Activated T-helper 17 cell treated with anti-CD3 and anti-CD28 coated beads, Interleukin-2, amount 50 U/mL, for 72 hours (primary cell): ENCODE measurements around the gene LRRN1. TPM values are rescaled to one million over a fixed set of nuclear protein-coding genes. Genes with fewer than 3 reads are reported as not detected.

Source experiments
- ATAC-seq: fragments of 150-1000 bp; cut with Tn5 transposase; replicated peaks from 2 replicates; pipeline ENCODE4 v1.10.0; 2021; ENCODE audit warnings: mild to moderate bottlenecking, moderate library complexity
- H3K27ac Mint-ChIP-seq: one replicate; pipeline ENCODE4 v1.8.0; 2022; ENCODE audit warnings: mixed read lengths
- H3K27me3 Mint-ChIP-seq: one replicate; pipeline ENCODE4 v1.8.0; 2022; ENCODE audit warnings: mixed read lengths
- H3K36me3 Mint-ChIP-seq: one replicate; pipeline ENCODE4 v1.8.0; 2022; ENCODE audit warnings: low read depth, mild to moderate bottlenecking, mixed read lengths
- H3K4me1 Mint-ChIP-seq: one replicate; pipeline ENCODE4 v1.8.0; 2022; ENCODE audit warnings: mixed read lengths
- H3K4me3 Mint-ChIP-seq: one replicate; pipeline ENCODE4 v1.8.0; 2022; ENCODE audit warnings: mild to moderate bottlenecking, mixed read lengths
- H3K9me3 Mint-ChIP-seq: one replicate; pipeline ENCODE4 v1.8.0; 2022; ENCODE audit warnings: mixed read lengths
- total RNA-seq, 2 donors: library from RNA; stranded (reverse); gene quantifications; one replicate each; pipeline ENCODE4 v1.2.3, GENCODE V29; 2022

Gene LRRN1
- not detected for total RNA-seq

DNA sequence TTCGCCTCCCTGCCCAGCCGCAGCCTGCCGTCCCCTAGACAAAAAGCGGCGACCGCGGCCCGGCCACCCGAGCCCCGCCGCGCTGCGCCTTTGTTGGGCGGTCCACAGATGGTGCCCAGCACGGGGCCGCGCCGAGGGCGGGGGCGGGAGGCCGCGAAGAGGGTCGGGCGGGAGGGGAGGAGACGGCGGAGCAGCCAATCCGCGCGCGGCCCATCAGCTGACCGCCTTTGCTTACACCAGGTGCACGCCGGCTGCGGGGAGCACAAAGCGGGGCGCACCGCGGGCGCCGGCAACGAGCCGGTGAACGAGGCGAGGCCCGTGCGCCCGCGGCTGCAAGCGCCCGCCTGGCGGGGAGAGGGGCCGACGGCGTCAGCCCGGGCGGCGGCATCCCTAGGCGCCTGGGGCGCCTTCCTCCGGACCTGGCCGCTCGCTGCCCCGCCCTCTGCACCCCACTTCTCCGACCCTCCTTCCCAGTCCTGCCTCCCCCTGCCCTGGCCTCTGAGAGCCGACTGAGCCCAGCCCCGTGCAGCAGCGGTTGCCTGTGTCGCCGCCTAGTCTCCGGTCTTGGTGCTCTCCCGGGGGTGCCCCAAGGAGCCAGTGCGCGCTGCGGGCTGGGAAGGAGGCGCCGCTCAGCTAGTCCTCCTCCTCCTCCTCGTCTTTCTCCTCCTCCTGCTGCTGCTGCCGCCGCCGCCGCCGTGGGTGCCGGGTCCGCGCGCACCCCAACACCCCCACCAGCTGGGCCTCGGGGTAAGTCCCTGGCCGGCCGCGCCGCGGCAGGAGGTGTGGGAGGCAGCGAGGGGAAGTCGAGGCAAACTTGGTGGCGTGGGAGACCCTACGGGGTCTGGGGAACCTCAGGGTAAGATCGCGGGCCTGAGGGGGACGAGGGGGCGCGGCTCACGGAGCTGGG lies at the start of gene LRRN1:
LRRN1 (plus strand) TSS at position 259 of the 907 bp plus-strand sequence. CDS start 45,211 bp downstream, outside the sequence.
- Mint-ChIP-seq H3K4me1 (no peaks in the 10 kb centered on the region), H3K27me3 (peaks cover 50% of the 10 kb centered on the region), H3K9me3 (peaks cover 4% of the 10 kb centered on the region), H3K27ac (no peak within 1 kb of the TSS), H3K4me3 (peak within 1 kb of the TSS; percentile 60), H3K36me3 (no peaks in the 10 kb centered on the region)
- peak; percentile 26 for ATAC-seq

GRCh38 chr3:3753416-3753815 lies 45.8 kb upstream of the LRRN1 start:
- Mint-ChIP-seq H3K9me3 (peaks cover 3% of the 10 kb centered on the region), H3K4me1 (no peaks in the 10 kb centered on the region), H3K36me3 (no peaks in the 10 kb centered on the region), H3K27ac (no peak overlapping the region), H3K4me3 (no peak overlapping the region), H3K27me3 (no peaks in the 10 kb centered on the region)
- ATAC-seq, result no peak

DNA sequence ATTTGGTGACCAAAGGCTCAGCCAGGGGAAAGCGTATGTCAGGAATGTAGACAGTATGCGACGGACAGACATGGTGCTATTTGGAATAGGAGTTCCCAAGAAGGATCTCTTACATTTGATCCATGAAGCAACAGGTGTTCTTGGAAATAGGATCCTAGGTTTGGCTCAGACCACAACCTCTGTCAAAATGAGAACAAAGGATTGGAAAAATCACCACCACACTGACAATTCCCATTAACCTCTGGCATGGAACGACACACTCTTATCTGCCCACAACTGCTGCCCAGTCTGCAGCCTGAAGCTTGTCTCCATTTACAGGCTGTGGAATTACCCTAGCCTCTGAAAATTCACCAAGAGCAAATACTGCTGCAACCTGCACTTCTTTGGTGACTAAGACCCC lies 33.6 kb upstream of the LRRN1 start:
- no peak overlapping the region for H3K27ac Mint-ChIP-seq
- H3K9me3 Mint-ChIP-seq, result no peaks in the 10 kb centered on the region
- no peaks in the 10 kb centered on the region for H3K36me3 Mint-ChIP-seq
- H3K4me3 Mint-ChIP-seq, result no peak overlapping the region
- no peaks in the 10 kb centered on the region for H3K4me1 Mint-ChIP-seq
- no peak for ATAC-seq
- no peaks in the 10 kb centered on the region for H3K27me3 Mint-ChIP-seq

GRCh38 chr3:3766140-3766539 lies 33.1 kb upstream of the LRRN1 start:
- H3K9me3 Mint-ChIP-seq, result no peaks in the 10 kb centered on the region
- no peak for ATAC-seq
- H3K4me3 Mint-ChIP-seq, result no peak overlapping the region
- H3K27ac Mint-ChIP-seq, result no peak overlapping the region
- no peaks in the 10 kb centered on the region for H3K27me3 Mint-ChIP-seq
- H3K36me3 Mint-ChIP-seq, result no peaks in the 10 kb centered on the region
- no peaks in the 10 kb centered on the region for H3K4me1 Mint-ChIP-seq

DNA sequence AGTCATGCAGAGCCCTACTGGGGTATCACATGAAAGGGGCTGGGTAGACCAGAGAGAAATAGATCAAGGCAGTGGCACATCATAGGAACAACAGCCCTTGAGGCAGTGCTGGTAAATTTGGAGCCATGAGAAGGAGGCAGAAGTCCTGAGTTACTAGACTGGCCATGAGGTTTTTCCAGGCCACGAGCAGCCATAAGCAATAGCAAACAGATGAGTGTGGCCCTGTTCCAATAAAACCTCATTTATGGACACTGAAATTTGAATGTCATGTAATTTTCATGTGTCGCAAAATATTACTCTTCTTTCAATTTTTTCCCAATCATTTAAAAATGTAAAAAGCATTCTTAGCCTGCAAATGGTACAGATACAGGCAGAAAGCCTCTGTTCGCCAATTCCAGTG lies 28.1 kb upstream of the LRRN1 start:
- H3K9me3 Mint-ChIP-seq, result peaks cover 7% of the 10 kb centered on the region
- no peaks in the 10 kb centered on the region for H3K4me1 Mint-ChIP-seq
- no peaks in the 10 kb centered on the region for H3K27me3 Mint-ChIP-seq
- no peaks in the 10 kb centered on the region for H3K36me3 Mint-ChIP-seq
- no peak overlapping the region for H3K27ac Mint-ChIP-seq
- no peak overlapping the region for H3K4me3 Mint-ChIP-seq
- no peak for ATAC-seq

DNA sequence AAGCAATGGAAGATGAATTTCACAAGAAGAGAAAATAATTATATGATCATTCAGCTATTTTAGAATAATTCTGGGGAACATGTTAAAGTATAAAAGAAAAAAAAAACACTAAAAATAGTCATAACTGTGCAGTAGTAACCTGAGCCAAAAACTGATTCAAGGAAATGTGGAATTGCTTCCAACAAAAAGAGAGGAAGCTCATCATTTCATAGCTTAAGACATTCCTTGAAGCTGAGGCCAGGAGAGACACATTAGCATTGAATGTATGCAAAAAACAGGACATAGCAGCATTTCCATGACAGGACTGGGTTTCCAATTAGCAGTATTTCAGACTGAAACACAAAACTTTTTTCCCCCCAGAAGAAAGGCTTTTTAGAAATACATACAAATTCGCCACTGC lies 27.7 kb upstream of the LRRN1 start:
- H3K4me3 Mint-ChIP-seq, result no peak overlapping the region
- peaks cover 9% of the 10 kb centered on the region for H3K9me3 Mint-ChIP-seq
- H3K4me1 Mint-ChIP-seq, result no peaks in the 10 kb centered on the region
- no peak overlapping the region for H3K27ac Mint-ChIP-seq
- H3K27me3 Mint-ChIP-seq, result no peaks in the 10 kb centered on the region
- ATAC-seq, result no peak
- no peaks in the 10 kb centered on the region for H3K36me3 Mint-ChIP-seq

DNA sequence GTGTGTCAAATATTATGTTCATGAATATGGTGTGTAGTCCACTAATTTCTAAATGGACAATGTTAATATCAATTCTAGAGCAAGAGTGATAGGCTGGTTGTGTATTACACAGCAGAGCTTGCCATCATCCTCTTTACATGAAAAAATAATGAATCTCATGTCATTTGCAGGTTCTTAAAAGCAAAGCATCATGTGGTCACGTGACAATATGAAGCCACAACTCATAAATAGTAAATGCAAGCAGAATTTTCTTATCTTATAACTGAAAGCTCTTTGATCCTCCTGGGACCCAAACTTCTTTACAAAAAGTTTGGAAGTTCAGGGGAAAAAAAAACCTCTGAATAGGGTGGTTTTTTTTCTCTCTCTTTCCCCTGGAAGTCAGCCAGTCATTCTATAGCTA lies 26.9 kb upstream of the LRRN1 start:
- no peak for ATAC-seq
- H3K27me3 Mint-ChIP-seq, result no peaks in the 10 kb centered on the region
- peaks cover 12% of the 10 kb centered on the region for H3K9me3 Mint-ChIP-seq
- H3K4me3 Mint-ChIP-seq, result no peak overlapping the region
- no peaks in the 10 kb centered on the region for H3K4me1 Mint-ChIP-seq
- no peaks in the 10 kb centered on the region for H3K36me3 Mint-ChIP-seq
- H3K27ac Mint-ChIP-seq, result no peak overlapping the region

- Mint-ChIP-seq H3K27ac (no peak overlapping the region), H3K4me1 (no peaks in the 10 kb centered on the region), H3K9me3 (peaks cover 12% of the 10 kb centered on the region), H3K36me3 (no peaks in the 10 kb centered on the region), H3K4me3 (no peak overlapping the region), H3K27me3 (no peaks in the 10 kb centered on the region)
- no peak for ATAC-seq
Measured at GRCh38 chr3:3772920-3773319, 26.3 kb upstream of the LRRN1 start.

DNA sequence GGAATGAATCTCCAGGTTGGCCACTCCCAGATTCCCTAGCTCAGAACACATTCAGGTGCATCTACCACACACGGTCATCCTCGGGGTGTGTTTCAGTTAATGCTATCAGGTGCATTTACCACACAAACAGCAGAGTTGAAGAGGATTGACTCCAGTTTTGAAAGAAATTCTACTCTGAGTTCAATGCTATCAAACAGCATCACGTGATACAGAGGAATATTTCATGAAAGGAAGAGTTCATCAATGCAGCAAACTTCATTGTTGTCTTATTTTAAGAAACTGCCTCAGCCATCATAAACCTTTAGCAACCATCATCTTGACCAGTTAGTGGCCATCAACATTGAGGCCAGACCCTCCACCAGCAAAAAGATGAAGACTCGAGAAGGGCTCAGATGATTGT lies 22.6 kb upstream of the LRRN1 start:
- Mint-ChIP-seq H3K4me3 (no peak overlapping the region), H3K27ac (no peak overlapping the region), H3K36me3 (no peaks in the 10 kb centered on the region), H3K9me3 (peaks cover 12% of the 10 kb centered on the region), H3K4me1 (no peaks in the 10 kb centered on the region), H3K27me3 (no peaks in the 10 kb centered on the region)
- no peak for ATAC-seq

GRCh38 chr3:3778216-3778615 lies 21.0 kb upstream of the LRRN1 start:
- Mint-ChIP-seq H3K4me1 (no peaks in the 10 kb centered on the region), H3K27me3 (no peaks in the 10 kb centered on the region), H3K27ac (no peak overlapping the region), H3K4me3 (no peak overlapping the region), H3K9me3 (peaks cover 8% of the 10 kb centered on the region), H3K36me3 (no peaks in the 10 kb centered on the region)
- no peak for ATAC-seq

- H3K9me3 Mint-ChIP-seq, result peaks cover 8% of the 10 kb centered on the region
- no peaks in the 10 kb centered on the region for H3K36me3 Mint-ChIP-seq
- no peak overlapping the region for H3K4me3 Mint-ChIP-seq
- no peaks in the 10 kb centered on the region for H3K27me3 Mint-ChIP-seq
- H3K27ac Mint-ChIP-seq, result no peak overlapping the region
- no peaks in the 10 kb centered on the region for H3K4me1 Mint-ChIP-seq
- ATAC-seq, result no peak
Measured at GRCh38 chr3:3778641-3779270, 20.5 kb upstream of the LRRN1 start.

DNA sequence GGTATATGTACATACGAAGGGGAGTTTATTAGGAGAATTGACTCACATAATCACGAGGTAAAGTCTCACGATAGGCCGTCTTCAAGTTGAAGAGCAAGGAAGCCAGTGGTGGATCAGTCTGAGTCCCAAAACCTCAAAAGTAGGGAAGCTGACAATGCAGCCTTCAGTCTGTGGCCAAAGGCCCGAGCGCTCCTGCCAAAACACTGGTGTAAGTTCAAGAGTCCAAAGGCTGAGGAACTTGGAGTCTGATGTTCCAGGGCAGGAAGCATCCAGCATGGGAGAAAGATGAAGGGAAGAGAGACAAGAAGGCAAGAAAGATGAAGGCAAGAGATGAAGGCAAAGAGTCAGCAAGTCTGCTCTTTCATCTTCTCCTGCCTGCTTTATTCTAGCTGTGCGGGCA lies 16.8 kb upstream of the LRRN1 start:
- H3K36me3 Mint-ChIP-seq, result no peaks in the 10 kb centered on the region
- no peak overlapping the region for H3K4me3 Mint-ChIP-seq
- no peak overlapping the region for H3K27ac Mint-ChIP-seq
- ATAC-seq, result no peak
- H3K9me3 Mint-ChIP-seq, result peaks cover 5% of the 10 kb centered on the region
- H3K27me3 Mint-ChIP-seq, result no peaks in the 10 kb centered on the region
- no peaks in the 10 kb centered on the region for H3K4me1 Mint-ChIP-seq

GRCh38 chr3:3783210-3783609 lies 16.0 kb upstream of the LRRN1 start:
- Mint-ChIP-seq H3K4me1 (no peaks in the 10 kb centered on the region), H3K27me3 (no peaks in the 10 kb centered on the region), H3K27ac (no peak overlapping the region), H3K9me3 (peaks cover 5% of the 10 kb centered on the region), H3K4me3 (no peak overlapping the region), H3K36me3 (no peaks in the 10 kb centered on the region)
- no peak for ATAC-seq

DNA sequence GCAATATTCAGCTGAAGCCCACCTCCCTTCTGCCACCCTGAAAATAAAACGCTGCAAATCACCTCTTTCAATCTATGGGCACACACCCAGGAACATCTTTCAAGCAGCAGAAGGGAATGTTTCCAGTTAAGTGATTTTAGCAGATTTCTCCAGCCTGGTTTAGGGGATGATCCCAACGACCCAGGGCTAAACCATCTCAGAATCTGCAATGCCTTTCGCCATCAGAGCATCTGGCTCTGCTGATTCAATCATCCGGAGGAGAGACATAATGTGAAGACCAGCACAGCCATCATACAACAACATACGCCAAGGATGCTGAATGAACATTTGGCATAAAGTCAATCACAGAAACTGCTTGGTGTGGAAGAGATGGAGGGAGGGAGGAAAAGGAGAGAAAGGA lies 15.5 kb upstream of the LRRN1 start:
- ATAC-seq, result no peak
- Mint-ChIP-seq H3K27ac (no peak overlapping the region), H3K4me1 (no peaks in the 10 kb centered on the region), H3K4me3 (no peak overlapping the region), H3K9me3 (peaks cover 5% of the 10 kb centered on the region), H3K36me3 (no peaks in the 10 kb centered on the region), H3K27me3 (no peaks in the 10 kb centered on the region)

DNA sequence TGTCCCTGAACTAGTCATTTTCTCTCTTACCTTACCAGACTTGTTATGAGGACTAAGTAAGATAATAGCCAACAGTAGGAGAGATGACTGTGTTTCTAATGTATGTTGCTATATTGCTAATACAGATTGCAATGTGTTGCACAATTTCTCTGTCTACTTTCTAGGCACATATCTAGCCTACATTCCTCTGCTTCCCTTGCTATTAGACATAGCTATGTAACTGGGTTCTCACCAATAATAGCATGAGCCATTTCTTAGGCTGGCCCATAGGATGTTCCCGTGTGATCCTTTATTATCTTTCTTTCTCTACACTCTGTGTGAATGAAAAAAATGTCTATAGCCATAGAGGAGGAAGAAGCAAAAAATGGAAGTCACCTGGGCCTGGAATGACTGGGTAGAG lies 6.8 kb upstream of the LRRN1 start:
- Mint-ChIP-seq H3K4me1 (no peaks in the 10 kb centered on the region), H3K27me3 (peaks cover 9% of the 10 kb centered on the region), H3K36me3 (no peaks in the 10 kb centered on the region), H3K9me3 (peaks cover 10% of the 10 kb centered on the region), H3K27ac (no peak overlapping the region), H3K4me3 (no peak overlapping the region)
- ATAC-seq, result no peak
